Measurements from ENCODE around the gene CYTL1.
"Not testable (repeated sequence)": the region's sequence is repeated elsewhere in the genome, so short reads cannot be mapped to it uniquely, and the experiment has no call there.

The CYTL1 gene

GRCh38 chr4:4996935-4997334, 22.3 kb downstream of the CYTL1 start:
- not testable (repeated sequence) for DNase-seq (ENCODE audit: low read depth)

- DNase-seq (ENCODE audit: low read depth), result no peak
Measured at GRCh38 chr4:4995908-4996265, 23.4 kb downstream of the CYTL1 start.

GRCh38 chr4:4995103-4995907, 24.0 kb downstream of the CYTL1 start:
- DNase-seq (ENCODE audit: low read depth), result no peak

- DNase-seq (ENCODE audit: low read depth), result no peak
Measured at GRCh38 chr4:4994312-4995097, 24.8 kb downstream of the CYTL1 start.

GRCh38 chr4:4992833-4993232, 26.4 kb downstream of the CYTL1 start:
- DNase-seq (ENCODE audit: low read depth), result no peak

GRCh38 chr4:4991541-4992099, 27.6 kb downstream of the CYTL1 start:
- no peak for DNase-seq (ENCODE audit: low read depth)

- no peak for DNase-seq (ENCODE audit: low read depth)
Measured at GRCh38 chr4:4990857-4991540, 28.3 kb downstream of the CYTL1 start.

GRCh38 chr4:4990329-4990728, 28.9 kb downstream of the CYTL1 start:
- no peak for DNase-seq (ENCODE audit: low read depth)

- no peak for DNase-seq (ENCODE audit: low read depth)
Measured at GRCh38 chr4:4989083-4989622, 30.1 kb downstream of the CYTL1 start.

GRCh38 chr4:4987656-4988055, 31.6 kb downstream of the CYTL1 start:
- DNase-seq (ENCODE audit: low read depth), result no peak

- no peak for DNase-seq (ENCODE audit: low read depth)
Measured at GRCh38 chr4:4986841-4987240, 32.4 kb downstream of the CYTL1 start.

GRCh38 chr4:4985844-4986243, 33.4 kb downstream of the CYTL1 start:
- DNase-seq (ENCODE audit: low read depth), result no peak

GRCh38 chr4:4985036-4985435, 34.2 kb downstream of the CYTL1 start:
- DNase-seq (ENCODE audit: low read depth), result no peak

- no peak for DNase-seq (ENCODE audit: low read depth)
Measured at GRCh38 chr4:4984186-4984585, 35.1 kb downstream of the CYTL1 start.

GRCh38 chr4:4981827-4982226, 37.4 kb downstream of the CYTL1 start:
- no peak for DNase-seq (ENCODE audit: low read depth)

- no peak for DNase-seq (ENCODE audit: low read depth)
Measured at GRCh38 chr4:4981427-4981826, 37.8 kb downstream of the CYTL1 start.

GRCh38 chr4:4980621-4981230, 38.5 kb downstream of the CYTL1 start:
- no peak for DNase-seq (ENCODE audit: low read depth)

- DNase-seq (ENCODE audit: low read depth), result no peak
Measured at GRCh38 chr4:4979971-4980370, 39.3 kb downstream of the CYTL1 start.

GRCh38 chr4:4974727-4975126, 44.5 kb downstream of the CYTL1 start:
- no peak for DNase-seq (ENCODE audit: low read depth)

GRCh38 chr4:4971796-4972195, 47.5 kb downstream of the CYTL1 start:
- no peak for DNase-seq (ENCODE audit: low read depth)

- DNase-seq (ENCODE audit: low read depth), result no peak
Measured at GRCh38 chr4:4969298-4969697, 50.0 kb downstream of the CYTL1 start.
